ENCODE measurements around the gene LRRC8D. TPM values are rescaled to one million over a fixed set of nuclear protein-coding genes. Genes with fewer than 3 reads are reported as not detected.

LRRC8D gene
- total RNA-seq, 3 donors from 2014 or later (not counting 1 experiment from before 2014, with no cell fraction given) = 16.2 to 26.2 (median 17.1) TPM

- H3K27ac ChIP-seq (ENCODE audit: low read length) = no peak overlapping the region
- intact Hi-C loops (cut with micrococcal nuclease) = no loop called here
- H3K27ac Mint-ChIP-seq = peak overlapping the region; percentile 52 to 74
- no peaks in the 10 kb centered on the region for H3K9me3 Mint-ChIP-seq
- no peaks in the 10 kb centered on the region for H3K27me3 Mint-ChIP-seq (ENCODE audit: low read depth in 2 of 2)
- H3K4me3 Mint-ChIP-seq = no peak overlapping the region
- H3K9me3 ChIP-seq (ENCODE audit: control insufficient read depth, insufficient read depth, low read length) = no peaks in the 10 kb centered on the region
- peaks cover 56% of the 10 kb centered on the region in 2 donors for H3K4me1 Mint-ChIP-seq
- DNase-seq (no peak), ATAC-seq (peak in 1 of 3 donors; percentile 69)
- no peak overlapping the region for H3K4me3 ChIP-seq (ENCODE audit: low read length)
- WGBS (ENCODE audit: insufficient coverage) = 69% methylated on average over 3 of the region's 5 CpGs
- H3K4me1 ChIP-seq (ENCODE audit: control insufficient read depth, insufficient read depth, low read length) = peaks cover 11% of the 10 kb centered on the region
- no peak for TF ChIP-seq CTCF (IDR thresholded peaks at IDR 0.05)
- no peaks in the 10 kb centered on the region for H3K36me3 ChIP-seq (ENCODE audit: control insufficient read depth, insufficient read depth, low read length)
- H3K27me3 ChIP-seq (ENCODE audit: control insufficient read depth, insufficient read depth, low read length) = no peaks in the 10 kb centered on the region
- no peaks in the 10 kb centered on the region for H3K36me3 Mint-ChIP-seq
Observed at GRCh38 chr1:89908672-89909436, 88.0 kb downstream of the LRRC8D start.

GRCh38 chr1:89910268-89910667 lies 89.4 kb downstream of the LRRC8D start:
- no peak overlapping the region for H3K4me3 Mint-ChIP-seq
- no peaks in the 10 kb centered on the region for H3K36me3 ChIP-seq (ENCODE audit: control insufficient read depth, insufficient read depth, low read length)
- H3K27ac ChIP-seq (ENCODE audit: low read length) = no peak overlapping the region

GRCh38 chr1:89910780-89911179 lies 89.9 kb downstream of the LRRC8D start:
- Mint-ChIP-seq H3K9me3 (no peaks in the 10 kb centered on the region), H3K4me1 (peaks cover 53 to 59% of the 10 kb centered on the region in 2 donors), H3K36me3 (no peaks in the 10 kb centered on the region), H3K27me3 (ENCODE audit: low read depth in 2 of 2) (no peaks in the 10 kb centered on the region), H3K4me3 (no peak overlapping the region), H3K27ac (no peak overlapping the region)
- H3K9me3 ChIP-seq (ENCODE audit: control insufficient read depth, insufficient read depth, low read length) = no peaks in the 10 kb centered on the region
- H3K4me1 ChIP-seq (ENCODE audit: control insufficient read depth, insufficient read depth, low read length) = peaks cover 9% of the 10 kb centered on the region
- no peak overlapping the region for H3K4me3 ChIP-seq (ENCODE audit: low read length)
- H3K27me3 ChIP-seq (ENCODE audit: control insufficient read depth, insufficient read depth, low read length) = no peaks in the 10 kb centered on the region
- WGBS (ENCODE audit: insufficient coverage) = 90% methylated on average over 2 of the region's 2 CpGs
- TF ChIP-seq CTCF (IDR thresholded peaks at IDR 0.05) = no peak
- ATAC-seq (no peak), DNase-seq (no peak)
- intact Hi-C loops (cut with micrococcal nuclease) = no loop called here
- H3K27ac ChIP-seq (ENCODE audit: low read length) = no peak overlapping the region
- no peaks in the 10 kb centered on the region for H3K36me3 ChIP-seq (ENCODE audit: control insufficient read depth, insufficient read depth, low read length)

More at GRCh38 chr1:89910268-89910667, 89.4 kb downstream of the LRRC8D start:
- no peak for TF ChIP-seq CTCF (IDR thresholded peaks at IDR 0.05)
- no peak overlapping the region for H3K4me3 ChIP-seq (ENCODE audit: low read length)
- Mint-ChIP-seq H3K27me3 (ENCODE audit: low read depth in 2 of 2) (no peaks in the 10 kb centered on the region), H3K9me3 (no peaks in the 10 kb centered on the region), H3K4me1 (peaks cover 53 to 59% of the 10 kb centered on the region in 2 donors), H3K36me3 (no peaks in the 10 kb centered on the region), H3K27ac (no peak overlapping the region)
- intact Hi-C loops (cut with micrococcal nuclease) = no loop called here
- ATAC-seq (no peak), DNase-seq (no peak)
- H3K27me3 ChIP-seq (ENCODE audit: control insufficient read depth, insufficient read depth, low read length) = no peaks in the 10 kb centered on the region
- H3K4me1 ChIP-seq (ENCODE audit: control insufficient read depth, insufficient read depth, low read length) = peaks cover 9% of the 10 kb centered on the region
- H3K9me3 ChIP-seq (ENCODE audit: control insufficient read depth, insufficient read depth, low read length) = no peaks in the 10 kb centered on the region

Measured in natural killer cell (primary cell).